B cell (primary cell): ENCODE results near the gene KEAP1. TPM values are rescaled to one million over a fixed set of nuclear protein-coding genes. Genes with fewer than 3 reads are reported as not detected.
"Not testable (repeated sequence)": the region's sequence is repeated elsewhere in the genome, so short reads cannot be mapped to it uniquely, and the experiment has no call there.

Experiments
- ATAC-seq: fragments of 200-7000 bp; cut with Tn5 transposase; one replicate; pipeline ENCODE4 v1.10.0; 2021; ENCODE audit warnings: low read depth, mild to moderate bottlenecking, moderate number of reproducible peaks, moderate library complexity
- CTCF ChIA-PET: fragments of 350-600 bp; sonication (Branson Sonifier 250); formaldehyde crosslinking; loops from one replicate; lab custom pipeline; 2021; ENCODE audit warnings: antibody characterized with exemption, inconsistent platforms; lab: Charles Lee
- POLR2A ChIA-PET: fragments of 350-600 bp; sonication (Branson Sonifier 250); formaldehyde crosslinking; loops from one replicate; lab custom pipeline; 2021; ENCODE audit warnings: antibody characterized with exemption; lab: Charles Lee
- DNase-seq: peaks from one replicate; pipeline ENCODE4 v3.0.0; 2013
- H2AFZ ChIP-seq: 2 replicates; pipeline ENCODE4 v1.6.1; 2012; ENCODE audit warnings: mild to moderate bottlenecking, low read depth, low read length; ENCODE audit not compliant: insufficient read depth, poor library complexity, severe bottlenecking
- H3K27ac ChIP-seq, 2 donors: 1 replicate in 1 of 2; 2 replicates in 1 of 2; pipeline ENCODE4 v1.5.1; 2012 to 2013; ENCODE audit warnings: low read length in 2 of 2, mild to moderate bottlenecking in 2 of 2, moderate library complexity in 1 of 2
- H3K27me3 ChIP-seq, 4 experiments: fragments of 200-600 bp in 1 of 4; sonication (generic) in 1 of 4; replicated peaks in 1 of 4; 1 replicate in 2 of 4; 2 replicates in 2 of 4; pipeline versions ENCODE4 v1.6.1 to v1.7.0; 2013 to 2016; ENCODE audit warnings: low read length in 3 of 4, mild to moderate bottlenecking in 2 of 4, mixed read lengths in 1 of 4, moderate library complexity in 1 of 4; ENCODE audit not compliant: insufficient read depth in 4 of 4, control insufficient read depth in 3 of 4; ENCODE audit errors: control extremely low read depth in 1 of 4
- H3K36me3 ChIP-seq, 2 experiments: replicated peaks in 1 of 2; 1 replicate in 1 of 2; 2 replicates in 1 of 2; pipeline versions ENCODE4 v1.6.1 to v1.7.1; 2013; ENCODE audit warnings: low read length in 1 of 2; ENCODE audit not compliant: insufficient read depth in 2 of 2, control insufficient read depth in 1 of 2; ENCODE audit errors: control extremely low read depth in 1 of 2, extremely low read depth in 1 of 2
- H3K4me1 ChIP-seq, 2 donors: fragments of 200-600 bp in 1 of 2; sonication (generic) in 1 of 2; 1 replicate in 1 of 2; 2 replicates in 1 of 2; pipeline versions ENCODE4 v1.5.1 to v1.6.1; 2013 to 2017; ENCODE audit warnings: low read length in 2 of 2; ENCODE audit not compliant: control insufficient read depth in 2 of 2, insufficient read depth in 2 of 2
- H3K4me2 ChIP-seq: replicated peaks from 2 replicates; pipeline ENCODE3; 2012; ENCODE audit warnings: mild to moderate bottlenecking, low read depth, low read length; ENCODE audit not compliant: poor library complexity, severe bottlenecking
- H3K4me3 ChIP-seq, 5 experiments: fragments of 200-600 bp in 1 of 5; sonication (generic) in 1 of 5; 1 replicate in 3 of 5; 2 replicates in 2 of 5; pipeline versions ENCODE4 v1.5.1 to v1.7.0; 2011 to 2016; ENCODE audit warnings: low read length in 4 of 5, mild to moderate bottlenecking in 4 of 5, low read depth in 2 of 5, control low read depth in 1 of 5, moderate library complexity in 1 of 5; ENCODE audit not compliant: insufficient read depth in 1 of 5; ENCODE audit errors: control extremely low read depth in 1 of 5, extremely low read depth in 1 of 5
- H3K79me2 ChIP-seq: fragments of 200-600 bp; sonication (generic); one replicate; pipeline ENCODE4 v1.6.0; 2016; ENCODE audit warnings: low read length; ENCODE audit not compliant: control insufficient read depth, insufficient read depth
- H3K9ac ChIP-seq: fragments of 200-600 bp; sonication (generic); 2 replicates; pipeline ENCODE4 v1.6.1; 2017; ENCODE audit warnings: mild to moderate bottlenecking, low read length, moderate library complexity
- H3K9me3 ChIP-seq, 3 donors: one replicate each; pipeline versions ENCODE4 v1.6.1 to v1.7.1; 2013; ENCODE audit warnings: low read length in 2 of 3; ENCODE audit not compliant: control insufficient read depth in 2 of 3, insufficient read depth in 1 of 3; ENCODE audit errors: control extremely low read depth in 1 of 3
- H4K20me1 ChIP-seq: 2 replicates; pipeline ENCODE4 v1.6.0; 2012; ENCODE audit warnings: mild to moderate bottlenecking, low read length; ENCODE audit not compliant: insufficient read depth, control insufficient read depth, poor library complexity, severe bottlenecking
- H3K27ac Mint-ChIP-seq: one replicate; pipeline ENCODE4 v1.8.0; 2021; ENCODE audit warnings: mixed read lengths
- H3K27me3 Mint-ChIP-seq: one replicate; pipeline ENCODE4 v1.8.0; 2021; ENCODE audit warnings: mixed read lengths
- H3K4me1 Mint-ChIP-seq: one replicate; pipeline ENCODE4 v1.8.0; 2021; ENCODE audit warnings: mixed read lengths
- H3K4me3 Mint-ChIP-seq: one replicate; pipeline ENCODE4 v1.8.0; 2021; ENCODE audit warnings: mixed read lengths
- H3K9me3 Mint-ChIP-seq: one replicate; pipeline ENCODE4 v1.8.0; 2022; ENCODE audit warnings: mixed read lengths; ENCODE audit not compliant: insufficient read depth
- CTCF ChIP-seq: fragments of 200-600 bp; IDR thresholded peaks from one replicate; pipeline ENCODE4 v1.8.0; 2022; ENCODE audit warnings: antibody characterized with exemption, mild to moderate bottlenecking
- EZH2 ChIP-seq: IDR thresholded peaks from 2 replicates; pipeline ENCODE4 v1.6.1; 2012; ENCODE audit warnings: borderline replicate concordance, low read depth, mild to moderate bottlenecking, moderate library complexity, low read length; ENCODE audit not compliant: insufficient read depth, poor library complexity, severe bottlenecking
- WGBS: methylation state at CpG from one replicate; pipeline ENCODE4 v1.1.5; 2013; ENCODE audit warnings: missing lambda C conversion rate; ENCODE audit not compliant: insufficient coverage; 5-methylcytosine and 5-hydroxymethylcytosine counted together
- intact Hi-C: fragments of 100-400 bp; cut with micrococcal nuclease; formaldehyde crosslinking; loops from one replicate; pipeline ENCODE4 v1.10.0; 2022
- polyA plus RNA-seq: library from polyadenylated mRNA; depleted of rRNA; stranded (reverse); fragments of >200 nt; gene quantifications from 2 replicates; pipeline ENCODE4 v1.2.3, GENCODE V29; 2012
- total RNA-seq, 2 donors: library from RNA; stranded (reverse); fragments of 120-200 nt in 1 of 2; gene quantifications; 1 replicate in 1 of 2; 2 replicates in 1 of 2; pipeline versions ENCODE4 v1.2.3 to v1.2.4, GENCODE V29; 2013 to 2022

Gene KEAP1
- total and polyA plus RNA-seq, 2 donors (not counting 1 experiment from before 2014, with no cell fraction given): 17.7 to 27.0 TPM

- no peak for DNase-seq
- Mint-ChIP-seq H3K4me3 (peak overlapping the region; percentile 87), H3K27ac (peak overlapping the region; percentile 83), H3K27me3 (peaks cover 12% of the 10 kb centered on the region), H3K9me3 (no peaks in the 10 kb centered on the region), H3K4me1 (peaks cover 16% of the 10 kb centered on the region)
- Histone ChIP-seq H4K20me1 (peaks cover 12% of the 10 kb centered on the region), H3K4me2 (peak overlapping the region; percentile 91), H3K9me3 (no peaks in the 10 kb centered on the region), H3K79me2 (peaks cover 29% of the 10 kb centered on the region), H2AFZ (peak overlapping the region; percentile 98), H3K27me3 (peaks cover 0 to 11% (median 0%) of the 10 kb centered on the region in 4 experiments), H3K36me3 (peaks cover 0 to 6% of the 10 kb centered on the region in 2 experiments), H3K4me3 (peak overlapping the region in 4 of 5 experiments; percentile 55 to 88 (median 78)), H3K9ac (peak overlapping the region; percentile 94), H3K4me1 (peaks cover 12 to 19% of the 10 kb centered on the region in 2 donors), H3K27ac (peak overlapping the region in 1 of 2 donors; percentile 34)
- WGBS: 60% methylated on average over 6 of the region's 8 CpGs
- CTCF ChIA-PET: interaction anchor here (0.7 to 5.3 kb wide), 14 partner anchors 10 to 156 kb away, joined by 3 to 73 read pairs (median 5); partner anchors contain the start of genes CDKN2D and KRI1
- ATAC-seq: no peak
- TF ChIP-seq CTCF (no peak), EZH2 (no peak)
- POLR2A ChIA-PET: interaction anchor here (0.7 to 1.8 kb wide), 9 partner anchors 10 to 115 kb away, joined by 3 to 8 read pairs (median 4); partner anchors contain the start of gene KRI1
- intact Hi-C loops: loop anchor here (1.0 to 5.0 kb wide), 4 partner anchors 23 to 140 kb away; partner anchors contain the start of genes CDC37 and KRI1
Observed at GRCh38 chr19:10543059-10543419, 39.9 kb upstream of the KEAP1 start.

GRCh38 chr19:10539016-10539415 lies 35.9 kb upstream of the KEAP1 start:
- H2AFZ ChIP-seq, H3K4me1 ChIP-seq, H3K9me3 Mint-ChIP-seq, H3K4me1 Mint-ChIP-seq, H3K79me2 ChIP-seq, DNase-seq, H3K36me3 ChIP-seq, H4K20me1 ChIP-seq, POLR2A ChIA-PET, ATAC-seq, H3K27ac Mint-ChIP-seq, H3K4me3 ChIP-seq, H3K4me3 Mint-ChIP-seq, H3K9ac ChIP-seq, intact Hi-C loops, H3K4me2 ChIP-seq, H3K9me3 ChIP-seq, H3K27ac ChIP-seq: not testable (repeated sequence)
- WGBS: 11% methylated on average over 6 of the region's 9 CpGs
- CTCF ChIA-PET: interaction anchor here (0.8 to 5.3 kb wide), 2 partner anchors 33 to 133 kb away, joined by 3 to 73 read pairs; no protein-coding TSS in a partner anchor
- peaks cover 16% of the 10 kb centered on the region for H3K27me3 Mint-ChIP-seq
- H3K27me3 ChIP-seq: peaks cover 0 to 16% (median 1%) of the 10 kb centered on the region in 4 experiments
